Smooth muscle cell (in vitro differentiated cells): ENCODE results near the gene ZNF644. TPM values are rescaled to one million over a fixed set of nuclear protein-coding genes. Genes with fewer than 3 reads are reported as not detected.

Experiments used
- DNase-seq: peaks from one replicate; lab custom pipeline; 2025; ENCODE audit not compliant: unreplicated experiment; lab: John Stamatoyannopoulos, UW
- H2AFZ ChIP-seq: fragments of 200-600 bp; sonication (generic); 2 replicates; pipeline ENCODE4 v1.6.0; 2016; ENCODE audit warnings: antibody characterized with exemption, low read depth, mild to moderate bottlenecking
- H3F3A ChIP-seq: fragments of 200-600 bp; sonication (generic); 2 replicates; pipeline ENCODE4 v1.6.0; 2017; ENCODE audit warnings: antibody characterized with exemption, low read depth
- H3K27ac ChIP-seq: fragments of 200-600 bp; sonication (generic); 2 replicates; pipeline ENCODE4 v1.5.1; 2016; ENCODE audit warnings: low read depth, mild to moderate bottlenecking
- H3K27me3 ChIP-seq: fragments of 200-600 bp; sonication (generic); 2 replicates; pipeline ENCODE4 v1.6.1; 2016; ENCODE audit warnings: low read depth, mild to moderate bottlenecking
- H3K36me3 ChIP-seq: fragments of 200-600 bp; sonication (generic); 2 replicates; pipeline ENCODE4 v1.5.1; 2016; ENCODE audit warnings: low read depth
- H3K4me1 ChIP-seq: fragments of 200-600 bp; sonication (generic); 2 replicates; pipeline ENCODE4 v1.5.1; 2016; ENCODE audit warnings: low read depth
- H3K4me2 ChIP-seq: fragments of 200-600 bp; sonication (generic); 2 replicates; pipeline ENCODE4 v1.6.0; 2016; ENCODE audit warnings: mild to moderate bottlenecking
- H3K4me3 ChIP-seq: fragments of 200-600 bp; sonication (generic); 2 replicates; pipeline ENCODE4 v1.5.1; 2016; ENCODE audit warnings: mild to moderate bottlenecking
- H3K79me2 ChIP-seq: fragments of 200-600 bp; sonication (generic); 2 replicates; pipeline ENCODE4 v1.6.0; 2016; ENCODE audit warnings: low read depth, mild to moderate bottlenecking
- H3K9ac ChIP-seq: fragments of 200-600 bp; sonication (generic); 2 replicates; pipeline ENCODE4 v1.6.0; 2016; ENCODE audit warnings: low read depth
- H3K9me3 ChIP-seq: fragments of 200-600 bp; sonication (generic); replicated peaks from 2 replicates; pipeline ENCODE4 v1.5.1; 2016; ENCODE audit warnings: low read depth
- H4K20me1 ChIP-seq: fragments of 200-600 bp; sonication (generic); 2 replicates; pipeline ENCODE4 v1.6.0; 2016; ENCODE audit warnings: low read depth
- WGBS: methylation state at CpG from one replicate; pipeline ENCODE4 v1.1.7; 2016; ENCODE audit warnings: low lambda C conversion rate; 5-methylcytosine and 5-hydroxymethylcytosine counted together
- polyA plus RNA-seq: library from polyadenylated mRNA; unstranded; fragments of >200 nt; fragmentation: Nextera tagmentation; extraction: Ambion mirVana; gene quantifications from 2 replicates; pipeline ENCODE4 v1.2.1, GENCODE V29; 2016
- total RNA-seq: library from RNA; depleted of rRNA; stranded (reverse); fragments of >200 nt; gene quantifications from 2 replicates; pipeline ENCODE4 v1.2.3, GENCODE V29; 2014
- TF ChIP-seq, protein P1 (sequence below): fragments of 200-600 bp; sonication (generic); IDR thresholded peaks from 2 replicates; pipeline ENCODE4 v1.5.1; 2017; ENCODE audit warnings: borderline replicate concordance, mild to moderate bottlenecking, antibody characterized with exemption; ENCODE audit not compliant: insufficient read depth, poor library complexity, severe bottlenecking

ZNF644 gene
- total and polyA plus RNA-seq, 2 experiments from 2014 or later: 22.9 to 102 TPM

GRCh38 chr1:91026320-91026719 lies 4.5 kb upstream of the ZNF644 start:
- Histone ChIP-seq H3K4me2 (no peak overlapping the region), H4K20me1 (no peaks in the 10 kb centered on the region), H3K79me2 (no peaks in the 10 kb centered on the region), H3K27me3 (no peaks in the 10 kb centered on the region), H3K4me1 (no peaks in the 10 kb centered on the region), H3K36me3 (no peaks in the 10 kb centered on the region), H3K27ac (no peak overlapping the region), H2AFZ (no peak overlapping the region), H3K4me3 (no peak overlapping the region), H3K9ac (no peak overlapping the region), H3F3A (peaks cover 6% of the 10 kb centered on the region), H3K9me3 (no peaks in the 10 kb centered on the region)
- no peak for DNase-seq
- TF ChIP-seq, protein P1, sequence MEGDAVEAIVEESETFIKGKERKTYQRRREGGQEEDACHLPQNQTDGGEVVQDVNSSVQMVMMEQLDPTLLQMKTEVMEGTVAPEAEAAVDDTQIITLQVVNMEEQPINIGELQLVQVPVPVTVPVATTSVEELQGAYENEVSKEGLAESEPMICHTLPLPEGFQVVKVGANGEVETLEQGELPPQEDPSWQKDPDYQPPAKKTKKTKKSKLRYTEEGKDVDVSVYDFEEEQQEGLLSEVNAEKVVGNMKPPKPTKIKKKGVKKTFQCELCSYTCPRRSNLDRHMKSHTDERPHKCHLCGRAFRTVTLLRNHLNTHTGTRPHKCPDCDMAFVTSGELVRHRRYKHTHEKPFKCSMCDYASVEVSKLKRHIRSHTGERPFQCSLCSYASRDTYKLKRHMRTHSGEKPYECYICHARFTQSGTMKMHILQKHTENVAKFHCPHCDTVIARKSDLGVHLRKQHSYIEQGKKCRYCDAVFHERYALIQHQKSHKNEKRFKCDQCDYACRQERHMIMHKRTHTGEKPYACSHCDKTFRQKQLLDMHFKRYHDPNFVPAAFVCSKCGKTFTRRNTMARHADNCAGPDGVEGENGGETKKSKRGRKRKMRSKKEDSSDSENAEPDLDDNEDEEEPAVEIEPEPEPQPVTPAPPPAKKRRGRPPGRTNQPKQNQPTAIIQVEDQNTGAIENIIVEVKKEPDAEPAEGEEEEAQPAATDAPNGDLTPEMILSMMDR: no peak
- WGBS: 91% methylated on average over 4 of the region's 4 CpGs

- H3K27me3 ChIP-seq: no peaks in the 10 kb centered on the region
- no peak overlapping the region for H3K27ac ChIP-seq
- no peak overlapping the region for H2AFZ ChIP-seq
These were observed 2.8 kb upstream of the ZNF644 start for GRCh38 chr1:91024481-91025119.

DNA sequence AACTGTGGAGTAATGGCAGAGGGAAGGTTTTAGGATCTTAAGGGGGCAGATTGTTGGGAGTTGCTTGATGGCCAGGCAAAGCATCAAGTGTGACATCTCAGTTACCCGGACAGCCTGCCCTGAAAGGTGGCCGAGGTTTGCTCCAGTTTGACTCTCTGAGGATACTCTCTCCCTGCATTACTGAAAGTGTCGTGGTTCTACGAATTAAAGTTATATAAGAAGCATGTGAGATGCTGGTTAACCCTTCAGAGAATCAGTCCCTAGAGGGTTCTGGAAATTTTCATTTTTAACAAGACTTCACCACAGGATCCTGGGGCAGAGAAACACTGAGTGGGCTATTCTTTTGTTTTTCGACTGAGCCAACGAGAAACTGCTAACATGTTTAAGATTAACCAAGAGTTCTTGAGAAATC lies 689 bp upstream of the ZNF644 start:
- TF ChIP-seq, protein P1: no peak
- peaks cover 36% of the 10 kb centered on the region for H4K20me1 ChIP-seq
- peak overlapping the region; percentile 92 for H3K4me3 ChIP-seq
- 80% methylated on average over 6 of the region's 6 CpGs for WGBS
- no peaks in the 10 kb centered on the region for H3K36me3 ChIP-seq
- H3K9ac ChIP-seq: peak overlapping the region; percentile 100
- H2AFZ ChIP-seq: peak overlapping the region; percentile 50
- H3F3A ChIP-seq: peaks cover 6% of the 10 kb centered on the region
- H3K4me2 ChIP-seq: peak overlapping the region; percentile 98
- no peaks in the 10 kb centered on the region for H3K27me3 ChIP-seq
- peaks cover 36% of the 10 kb centered on the region for H3K79me2 ChIP-seq
- peak overlapping the region; percentile 100 for H3K27ac ChIP-seq
- H3K9me3 ChIP-seq: no peaks in the 10 kb centered on the region
- DNase-seq: no peak
- H3K4me1 ChIP-seq: peaks cover 22% of the 10 kb centered on the region

More at GRCh38 chr1:91024481-91025119, 2.8 kb upstream of the ZNF644 start:
- TF ChIP-seq, protein P1: no peak
- Histone ChIP-seq H3K36me3 (no peaks in the 10 kb centered on the region), H3K9ac (no peak overlapping the region), H3F3A (peaks cover 6% of the 10 kb centered on the region), H4K20me1 (peaks cover 15% of the 10 kb centered on the region), H3K9me3 (no peaks in the 10 kb centered on the region), H3K4me3 (no peak overlapping the region), H3K4me1 (peaks cover 10% of the 10 kb centered on the region), H3K79me2 (peaks cover 16% of the 10 kb centered on the region), H3K4me2 (no peak overlapping the region)
- WGBS: 89% methylated on average over 3 of the region's 3 CpGs
- no peak for DNase-seq

DNA sequence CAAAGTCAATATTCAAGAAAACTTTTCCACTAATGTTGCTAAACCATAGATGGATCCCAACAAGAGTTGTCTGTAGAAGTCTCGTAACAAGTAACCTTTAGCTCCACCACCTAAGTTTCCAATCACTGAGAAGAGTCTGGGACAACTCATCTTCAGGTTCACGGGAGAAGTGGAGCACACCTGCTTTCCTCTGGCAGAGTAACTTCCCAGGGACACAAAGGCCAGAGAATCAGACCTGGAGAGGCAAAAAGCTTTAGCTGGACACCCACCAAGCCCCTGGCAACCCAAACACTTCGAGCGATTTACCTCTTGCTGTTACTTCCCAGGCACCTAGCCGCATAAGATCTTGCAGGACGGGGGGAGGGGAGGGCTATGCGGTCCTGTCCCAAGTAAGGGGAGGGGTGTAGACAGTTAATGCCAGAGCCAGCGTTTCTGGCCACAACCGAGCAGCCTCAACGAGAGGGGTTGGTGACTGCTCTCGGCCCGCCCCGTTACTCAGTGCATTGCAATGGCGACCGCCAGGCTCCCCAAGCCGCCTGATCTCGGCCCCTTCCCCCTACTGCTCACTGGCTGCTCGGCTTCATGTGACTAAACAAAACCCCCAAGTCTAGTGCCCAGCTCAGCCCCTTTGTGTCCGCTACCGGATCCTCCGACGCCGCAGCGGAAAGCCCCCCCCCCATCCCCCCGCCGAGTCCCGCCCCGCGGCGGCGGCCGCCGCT lies 709 bp downstream of the ZNF644 start:
- Histone ChIP-seq H3K4me3 (peak overlapping the region; percentile 92), H4K20me1 (peaks cover 50% of the 10 kb centered on the region), H3F3A (peaks cover 6% of the 10 kb centered on the region), H3K27ac (peak overlapping the region; percentile 100), H3K9me3 (no peaks in the 10 kb centered on the region), H3K36me3 (no peaks in the 10 kb centered on the region), H3K4me2 (peak overlapping the region; percentile 98), H3K4me1 (peaks cover 25% of the 10 kb centered on the region), H2AFZ (no peak overlapping the region), H3K9ac (peak overlapping the region; percentile 100), H3K79me2 (peaks cover 50% of the 10 kb centered on the region), H3K27me3 (no peaks in the 10 kb centered on the region)
- WGBS: 2% methylated on average over 14 of the region's 33 CpGs
- TF ChIP-seq, protein P1: no peak
- DNase-seq: peak; percentile 88
